Measurements from ENCODE around the gene L2HGDH.

Gene L2HGDH

DNA sequence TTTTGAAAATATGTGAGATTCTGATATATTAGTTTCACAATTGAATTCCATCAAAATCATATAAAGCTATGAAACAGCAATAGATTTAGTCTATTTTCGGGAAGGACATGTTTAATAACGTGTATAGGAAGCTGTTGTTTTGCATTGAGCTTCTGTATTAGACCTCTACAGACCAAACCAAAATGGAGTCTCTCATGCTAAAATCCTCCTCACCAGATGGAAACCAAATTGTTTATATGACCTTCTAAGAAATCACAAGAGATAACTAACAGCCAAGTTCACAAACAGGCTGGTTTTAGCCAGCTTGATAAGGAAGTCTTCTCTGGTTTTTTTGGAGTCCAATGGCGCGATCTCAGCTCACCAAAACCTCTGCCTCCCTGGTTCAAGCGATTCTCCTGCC is 23.9 kb downstream of the L2HGDH start:
- Mint-ChIP-seq H3K4me1 (ENCODE audit: low read depth) (no peaks in the 10 kb centered on the region), H3K27me3 (ENCODE audit: low read depth) (no peaks in the 10 kb centered on the region), H3K27ac (no peak overlapping the region), H3K4me3 (no peak overlapping the region), H3K36me3 (ENCODE audit: low read depth) (peaks cover 8% of the 10 kb centered on the region), H3K9me3 (no peaks in the 10 kb centered on the region)

DNA sequence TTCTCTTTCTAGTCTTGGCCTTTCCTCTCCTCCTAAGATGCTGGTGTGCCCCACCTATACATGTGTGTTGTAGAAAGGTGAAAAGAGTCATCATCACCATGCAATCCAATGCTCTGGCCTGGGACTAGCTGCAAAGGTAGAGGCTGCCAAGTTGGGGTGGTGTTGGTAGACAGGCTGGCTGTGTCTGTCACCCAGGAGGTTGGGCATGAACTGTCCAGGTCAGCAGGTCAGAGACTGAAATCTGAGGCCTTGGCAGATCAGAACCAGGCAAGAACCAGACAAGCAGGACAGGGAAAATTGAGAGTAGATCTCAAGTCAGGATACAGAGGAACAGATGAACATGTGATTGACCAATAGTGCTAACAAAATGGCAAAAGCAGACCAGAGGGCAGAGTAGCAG is 26.2 kb downstream of the L2HGDH start:
- Mint-ChIP-seq H3K27me3 (ENCODE audit: low read depth) (no peaks in the 10 kb centered on the region), H3K27ac (no peak overlapping the region), H3K4me3 (no peak overlapping the region), H3K9me3 (no peaks in the 10 kb centered on the region), H3K4me1 (ENCODE audit: low read depth) (no peaks in the 10 kb centered on the region), H3K36me3 (ENCODE audit: low read depth) (peaks cover 5% of the 10 kb centered on the region)

DNA sequence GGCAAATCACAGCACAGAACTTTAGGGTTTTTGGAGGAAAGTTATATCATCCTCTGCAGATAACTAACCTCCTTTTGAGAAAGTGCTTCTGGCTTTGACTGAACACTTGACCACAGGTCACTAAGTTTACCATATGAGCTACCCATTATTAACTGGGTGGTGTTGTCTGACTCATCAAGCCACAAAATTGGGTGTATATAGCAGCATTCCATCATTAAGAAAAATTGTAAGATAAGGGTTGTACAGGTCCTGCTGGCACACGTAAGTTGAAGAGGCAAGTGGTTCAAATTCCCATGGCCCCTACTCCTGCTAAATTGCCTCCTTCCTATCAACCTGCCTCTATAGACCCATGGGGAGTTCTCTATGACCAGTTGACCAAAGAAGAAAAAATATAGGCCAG is 39.5 kb downstream of the L2HGDH start:
- H3K27me3 Mint-ChIP-seq (ENCODE audit: low read depth), result no peaks in the 10 kb centered on the region
- no peak overlapping the region for H3K27ac Mint-ChIP-seq
- H3K4me3 Mint-ChIP-seq, result no peak overlapping the region
- no peaks in the 10 kb centered on the region for H3K9me3 Mint-ChIP-seq
- peaks cover 3% of the 10 kb centered on the region for H3K36me3 Mint-ChIP-seq (ENCODE audit: low read depth)
- no peaks in the 10 kb centered on the region for H3K4me1 Mint-ChIP-seq (ENCODE audit: low read depth)

DNA sequence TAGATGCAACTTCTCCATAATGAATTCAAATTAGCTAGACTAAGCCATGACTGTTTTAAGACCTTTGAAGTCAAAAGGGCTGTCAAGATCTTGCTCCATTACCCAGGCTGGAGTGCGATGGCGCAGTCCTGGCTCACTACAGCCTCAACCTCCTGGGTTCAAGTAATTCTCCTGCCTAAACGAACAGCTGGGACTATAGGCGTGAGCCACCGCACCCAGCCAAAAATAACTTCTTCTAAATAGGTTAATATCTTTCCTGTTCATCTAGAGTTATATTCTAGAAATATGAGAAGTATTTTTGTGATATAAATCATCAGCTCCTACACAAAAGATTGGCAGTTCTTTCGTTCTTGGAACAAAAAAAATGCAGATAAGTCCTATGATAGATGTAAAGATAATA is 41.1 kb downstream of the L2HGDH start:
- no peaks in the 10 kb centered on the region for H3K4me1 Mint-ChIP-seq (ENCODE audit: low read depth)
- H3K9me3 Mint-ChIP-seq, result no peaks in the 10 kb centered on the region
- H3K4me3 Mint-ChIP-seq, result no peak overlapping the region
- H3K36me3 Mint-ChIP-seq (ENCODE audit: low read depth), result no peaks in the 10 kb centered on the region
- H3K27me3 Mint-ChIP-seq (ENCODE audit: low read depth), result no peaks in the 10 kb centered on the region
- H3K27ac Mint-ChIP-seq, result no peak overlapping the region

DNA sequence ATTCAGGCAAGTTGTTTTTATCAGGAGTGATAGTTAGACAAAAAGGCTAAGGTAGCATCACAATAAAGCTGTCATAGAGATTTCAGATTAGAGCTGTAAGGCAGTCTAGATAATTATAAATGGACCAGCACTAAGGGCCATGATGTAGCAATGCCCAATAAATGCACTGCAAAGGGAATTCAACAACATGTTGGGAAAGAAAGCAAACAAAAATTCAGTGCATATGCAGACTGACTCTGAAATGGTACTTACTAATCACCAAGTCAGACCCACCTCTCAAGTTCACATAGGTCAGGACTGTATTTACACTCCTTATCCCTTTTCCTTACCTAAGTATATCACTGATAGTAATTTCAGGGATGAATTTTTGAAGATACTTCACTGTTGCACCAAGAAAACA is 47.0 kb downstream of the L2HGDH start:
- Mint-ChIP-seq H3K4me1 (ENCODE audit: low read depth) (no peaks in the 10 kb centered on the region), H3K9me3 (no peaks in the 10 kb centered on the region), H3K27me3 (ENCODE audit: low read depth) (no peaks in the 10 kb centered on the region), H3K36me3 (ENCODE audit: low read depth) (peaks cover 2% of the 10 kb centered on the region), H3K4me3 (no peak overlapping the region), H3K27ac (no peak overlapping the region)

DNA sequence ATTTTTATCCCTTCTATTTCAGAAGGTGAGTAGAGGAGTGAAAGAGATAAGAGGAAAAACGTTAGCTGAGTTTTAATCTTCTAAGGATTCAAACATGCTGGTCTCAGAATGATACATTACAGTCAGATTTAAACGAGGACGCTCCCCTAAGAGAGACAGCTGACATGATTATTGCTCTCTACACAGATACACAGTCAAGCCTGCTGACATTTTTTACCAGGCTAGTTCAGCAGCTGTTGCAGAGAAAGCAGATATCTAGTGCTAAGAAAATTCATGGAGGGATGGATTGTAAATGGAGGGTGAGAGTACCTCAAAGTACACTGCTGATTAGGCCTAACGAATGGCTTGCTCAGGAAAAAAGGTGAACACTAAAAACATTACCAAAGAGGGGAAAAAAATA is 48.7 kb downstream of the L2HGDH start:
- H3K4me3 Mint-ChIP-seq, result no peak overlapping the region
- peaks cover 2% of the 10 kb centered on the region for H3K36me3 Mint-ChIP-seq (ENCODE audit: low read depth)
- no peaks in the 10 kb centered on the region for H3K9me3 Mint-ChIP-seq
- H3K27me3 Mint-ChIP-seq (ENCODE audit: low read depth), result no peaks in the 10 kb centered on the region
- H3K27ac Mint-ChIP-seq, result no peak overlapping the region
- H3K4me1 Mint-ChIP-seq (ENCODE audit: low read depth), result no peaks in the 10 kb centered on the region

DNA sequence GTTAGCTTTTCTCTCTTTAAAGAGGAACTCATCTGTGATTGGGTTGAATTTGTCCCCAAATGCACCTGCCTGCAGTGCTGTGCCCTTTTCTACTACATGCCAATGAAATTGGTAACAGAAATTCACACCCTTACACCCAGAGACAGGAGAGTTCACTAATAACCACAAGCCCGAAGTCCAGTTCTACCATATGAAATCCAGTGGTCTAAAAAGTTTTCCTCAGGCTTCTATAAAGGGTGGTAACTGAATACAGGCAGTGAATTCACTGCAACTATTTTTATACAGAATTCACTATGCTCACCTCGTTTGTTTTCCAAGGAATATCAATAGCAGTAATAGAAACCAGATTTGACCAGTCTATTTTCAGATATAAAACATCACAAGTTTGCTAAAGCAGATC is 49.2 kb downstream of the L2HGDH start:
- Mint-ChIP-seq H3K27me3 (ENCODE audit: low read depth) (no peaks in the 10 kb centered on the region), H3K9me3 (no peaks in the 10 kb centered on the region), H3K27ac (no peak overlapping the region), H3K4me3 (no peak overlapping the region), H3K36me3 (ENCODE audit: low read depth) (peaks cover 2% of the 10 kb centered on the region), H3K4me1 (ENCODE audit: low read depth) (peaks cover 3% of the 10 kb centered on the region)

DNA sequence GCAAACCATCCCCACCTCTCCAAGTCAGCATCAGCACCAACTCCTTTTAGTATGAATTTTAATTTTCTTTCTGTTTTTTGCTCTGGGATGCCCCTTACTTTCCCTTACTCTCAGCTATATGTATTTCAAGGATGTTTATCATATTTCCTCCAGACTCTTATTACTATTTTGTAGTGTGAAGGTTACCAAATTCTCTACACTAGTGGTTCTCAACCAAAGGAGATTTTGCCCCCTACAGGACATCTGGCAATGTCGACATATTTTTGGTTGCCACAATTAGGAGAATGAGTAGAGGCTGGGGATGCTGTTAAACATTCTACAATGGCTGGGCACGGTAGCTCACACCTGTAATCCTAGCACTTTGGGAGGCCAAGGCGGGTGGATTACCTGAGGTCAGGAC is 51.5 kb downstream of the L2HGDH start:
- H3K36me3 Mint-ChIP-seq (ENCODE audit: low read depth), result peaks cover 2% of the 10 kb centered on the region
- no peaks in the 10 kb centered on the region for H3K9me3 Mint-ChIP-seq
- no peak overlapping the region for H3K4me3 Mint-ChIP-seq
- H3K27me3 Mint-ChIP-seq (ENCODE audit: low read depth), result no peaks in the 10 kb centered on the region
- no peak overlapping the region for H3K27ac Mint-ChIP-seq
- peaks cover 4% of the 10 kb centered on the region for H3K4me1 Mint-ChIP-seq (ENCODE audit: low read depth)

DNA sequence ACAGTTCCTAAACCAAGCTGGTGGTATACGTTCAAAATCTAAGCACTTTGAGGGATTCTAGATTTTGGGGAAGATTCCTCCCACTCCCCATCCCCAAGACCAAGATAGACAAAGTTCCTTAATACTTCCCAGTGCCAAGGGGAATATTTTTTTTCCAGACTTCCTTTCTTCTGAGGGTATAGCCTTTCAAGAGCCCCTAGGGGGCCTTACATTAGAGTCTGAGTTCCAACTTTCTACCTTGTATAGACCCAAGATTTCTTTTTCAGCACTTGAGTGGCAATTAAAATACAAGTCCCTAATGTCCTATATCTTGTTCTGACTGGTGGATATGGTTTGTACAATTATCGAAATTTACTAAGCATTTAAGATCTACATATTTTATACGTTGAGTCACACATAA is 52.0 kb downstream of the L2HGDH start:
- Mint-ChIP-seq H3K4me3 (no peak overlapping the region), H3K4me1 (ENCODE audit: low read depth) (peaks cover 4% of the 10 kb centered on the region), H3K27me3 (ENCODE audit: low read depth) (no peaks in the 10 kb centered on the region), H3K36me3 (ENCODE audit: low read depth) (peaks cover 2% of the 10 kb centered on the region), H3K27ac (no peak overlapping the region), H3K9me3 (no peaks in the 10 kb centered on the region)

DNA sequence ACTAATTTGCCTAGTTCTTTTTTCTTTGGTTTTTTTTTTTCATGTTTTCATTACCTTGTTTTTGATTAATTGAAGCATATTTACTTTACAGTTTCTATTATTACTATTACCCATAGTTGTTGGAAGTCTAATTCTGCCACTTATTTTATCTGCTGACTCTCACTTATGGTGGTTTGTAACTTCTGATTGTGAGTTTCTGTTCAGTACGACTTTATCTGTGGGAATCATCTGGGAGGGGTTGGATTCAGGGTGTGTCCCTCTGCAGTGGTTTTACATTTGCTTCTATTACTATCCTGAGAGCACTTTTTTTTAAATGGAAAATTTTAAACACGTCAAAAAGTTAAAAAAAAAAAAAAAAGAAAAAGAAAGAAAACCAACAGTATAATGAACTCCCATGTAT is 54.3 kb downstream of the L2HGDH start:
- Mint-ChIP-seq H3K4me3 (no peak overlapping the region), H3K27me3 (ENCODE audit: low read depth) (no peaks in the 10 kb centered on the region), H3K9me3 (no peaks in the 10 kb centered on the region), H3K4me1 (ENCODE audit: low read depth) (peaks cover 4% of the 10 kb centered on the region), H3K36me3 (ENCODE audit: low read depth) (peaks cover 10% of the 10 kb centered on the region), H3K27ac (no peak overlapping the region)

DNA sequence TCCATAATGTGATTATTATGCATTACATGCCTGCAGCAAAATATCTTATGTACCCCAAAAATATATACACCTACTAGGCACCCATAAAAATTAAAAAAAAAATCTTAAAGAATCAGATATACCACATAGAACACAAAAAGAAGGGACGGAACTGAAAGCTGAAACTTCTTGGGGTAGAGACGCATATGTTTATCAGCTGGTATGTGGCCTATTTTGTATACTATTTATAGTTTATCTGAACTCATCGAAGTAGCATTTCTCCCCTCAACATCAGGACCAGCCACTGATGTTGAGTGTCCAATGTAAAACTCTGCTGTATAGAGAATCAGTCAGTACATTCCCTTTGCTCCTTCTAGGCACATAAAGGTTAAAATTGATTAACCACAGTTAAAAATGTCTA is 57.8 kb downstream of the L2HGDH start:
- Mint-ChIP-seq H3K4me3 (no peak overlapping the region), H3K36me3 (ENCODE audit: low read depth) (peaks cover 15% of the 10 kb centered on the region), H3K4me1 (ENCODE audit: low read depth) (peaks cover 4% of the 10 kb centered on the region), H3K27ac (no peak overlapping the region), H3K9me3 (peaks cover 3% of the 10 kb centered on the region), H3K27me3 (ENCODE audit: low read depth) (no peaks in the 10 kb centered on the region)

DNA sequence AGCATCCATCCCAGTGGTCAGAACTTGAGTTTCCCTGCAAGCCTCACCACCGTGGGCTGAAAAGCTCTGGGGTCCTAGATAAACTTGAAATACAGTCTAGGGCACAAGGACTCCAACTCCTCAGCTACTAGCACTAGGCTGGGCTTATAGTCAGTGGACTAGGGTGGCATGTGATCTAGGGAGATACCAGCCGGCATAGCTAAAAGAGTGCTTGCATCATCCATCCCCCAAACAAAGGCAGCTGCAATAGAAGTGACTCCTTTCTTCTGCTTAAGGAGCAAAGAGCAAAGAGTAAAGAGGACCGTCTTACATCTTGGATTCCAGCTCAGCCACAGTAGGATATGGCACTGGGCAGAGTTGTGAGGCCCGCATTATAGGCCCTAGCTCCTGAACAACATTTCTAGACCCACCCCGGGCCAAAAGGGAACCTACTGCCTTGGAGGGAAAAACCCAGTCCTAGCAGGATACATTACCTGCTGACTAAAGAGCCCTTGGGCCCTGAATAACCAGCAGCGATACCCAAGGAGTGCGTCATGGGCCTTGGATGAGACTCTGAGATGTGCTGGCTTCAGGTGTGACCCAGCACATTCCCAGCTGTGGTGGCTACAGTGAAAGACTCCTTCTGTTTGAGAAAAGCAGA is 62.8 kb downstream of the L2HGDH start:
- Mint-ChIP-seq H3K36me3 (ENCODE audit: low read depth) (peaks cover 19% of the 10 kb centered on the region), H3K27ac (no peak overlapping the region), H3K4me3 (no peak overlapping the region), H3K4me1 (ENCODE audit: low read depth) (no peaks in the 10 kb centered on the region), H3K9me3 (peaks cover 3% of the 10 kb centered on the region), H3K27me3 (ENCODE audit: low read depth) (no peaks in the 10 kb centered on the region)

DNA sequence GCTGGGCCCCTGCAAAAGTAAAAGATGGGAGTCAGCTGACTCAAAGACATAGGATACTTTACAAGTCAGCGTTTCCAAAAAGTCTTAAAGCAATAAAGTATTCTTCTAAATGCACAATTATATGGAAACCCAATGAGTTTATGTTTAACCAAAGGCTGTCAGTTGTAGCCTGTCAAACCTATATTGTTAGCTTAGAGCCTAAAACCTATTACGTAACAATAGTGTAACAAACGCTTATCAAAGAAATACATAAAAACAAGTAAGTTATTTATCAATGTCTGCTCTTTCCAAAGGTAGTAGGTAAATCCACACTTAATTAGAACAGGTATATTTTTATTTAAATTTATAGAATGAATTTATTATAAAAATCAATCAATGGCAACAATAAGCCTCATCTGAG is 64.8 kb downstream of the L2HGDH start:
- Mint-ChIP-seq H3K27ac (no peak overlapping the region), H3K27me3 (ENCODE audit: low read depth) (no peaks in the 10 kb centered on the region), H3K4me3 (no peak overlapping the region), H3K9me3 (peaks cover under 1% of the 10 kb centered on the region), H3K36me3 (ENCODE audit: low read depth) (peaks cover 6% of the 10 kb centered on the region), H3K4me1 (ENCODE audit: low read depth) (no peaks in the 10 kb centered on the region)

DNA sequence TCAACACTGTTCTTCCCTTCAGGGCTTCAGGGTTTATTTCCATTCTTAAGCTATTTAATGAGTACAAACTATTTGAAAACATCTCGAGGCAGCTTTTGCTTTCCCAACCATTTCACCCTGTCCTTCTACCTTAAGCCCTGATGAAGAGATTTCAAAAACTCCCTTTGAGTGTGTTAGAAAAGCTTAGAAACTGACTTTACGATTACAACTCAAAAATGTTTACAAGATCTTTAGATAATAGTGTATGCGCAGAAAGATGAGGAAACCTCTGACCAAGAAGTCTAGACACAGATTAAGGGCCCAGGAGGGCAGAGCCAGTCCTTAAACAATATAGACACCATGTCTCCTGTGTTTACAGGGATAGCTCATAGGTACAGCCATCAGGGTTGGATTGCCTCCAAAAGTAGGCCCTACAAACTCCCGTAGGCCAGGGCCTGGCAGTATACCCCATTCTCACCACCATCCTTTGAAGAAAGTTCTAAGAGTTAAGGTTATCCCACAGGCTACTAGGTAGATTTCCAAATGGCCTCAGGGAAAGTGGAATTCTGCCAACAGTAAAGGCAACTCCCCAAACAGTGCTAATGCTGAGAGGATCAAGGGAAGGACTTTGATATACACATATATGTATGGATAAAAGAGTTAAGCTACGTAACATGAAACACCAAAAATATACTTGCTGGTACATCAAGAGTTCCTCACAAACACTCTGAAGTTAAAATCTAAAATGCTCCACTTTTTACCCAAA is 69.3 kb downstream of the L2HGDH start:
- Mint-ChIP-seq H3K36me3 (ENCODE audit: low read depth) (peaks cover 4% of the 10 kb centered on the region), H3K4me1 (ENCODE audit: low read depth) (no peaks in the 10 kb centered on the region), H3K9me3 (peaks cover 2% of the 10 kb centered on the region), H3K4me3 (no peak overlapping the region), H3K27ac (no peak overlapping the region), H3K27me3 (ENCODE audit: low read depth) (no peaks in the 10 kb centered on the region)

DNA sequence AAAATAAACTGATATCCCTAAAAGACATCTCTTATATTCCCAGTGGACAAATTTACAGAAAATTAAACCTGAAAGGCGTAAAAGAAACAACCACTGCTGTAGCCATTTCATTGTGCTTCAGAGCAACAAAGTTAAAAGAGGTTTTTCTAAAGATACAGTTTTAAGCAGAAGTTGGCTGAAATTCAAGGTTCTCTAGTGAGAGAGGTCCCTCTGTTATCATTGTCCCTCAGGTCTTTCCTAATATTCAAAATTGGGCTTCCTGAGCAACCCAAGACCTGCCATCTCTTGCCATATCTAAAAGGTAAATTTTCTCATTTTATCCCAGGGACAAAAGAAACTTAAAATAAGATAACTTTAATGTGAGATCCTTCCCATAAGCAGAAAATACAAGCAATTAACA is 69.9 kb downstream of the L2HGDH start:
- Mint-ChIP-seq H3K9me3 (peaks cover 7% of the 10 kb centered on the region), H3K27me3 (ENCODE audit: low read depth) (no peaks in the 10 kb centered on the region), H3K36me3 (ENCODE audit: low read depth) (peaks cover 4% of the 10 kb centered on the region), H3K4me3 (no peak overlapping the region), H3K4me1 (ENCODE audit: low read depth) (no peaks in the 10 kb centered on the region), H3K27ac (no peak overlapping the region)
